ENCODE results near the gene PARL. TPM values are rescaled to one million over a fixed set of nuclear protein-coding genes. Genes with fewer than 3 reads are reported as not detected.

The PARL gene
- total and polyA plus RNA-seq, 2 donors (not counting 3 experiments of a cell fraction or from before 2014, with no cell fraction given), result 38.8 to 48.1 TPM

DNA sequence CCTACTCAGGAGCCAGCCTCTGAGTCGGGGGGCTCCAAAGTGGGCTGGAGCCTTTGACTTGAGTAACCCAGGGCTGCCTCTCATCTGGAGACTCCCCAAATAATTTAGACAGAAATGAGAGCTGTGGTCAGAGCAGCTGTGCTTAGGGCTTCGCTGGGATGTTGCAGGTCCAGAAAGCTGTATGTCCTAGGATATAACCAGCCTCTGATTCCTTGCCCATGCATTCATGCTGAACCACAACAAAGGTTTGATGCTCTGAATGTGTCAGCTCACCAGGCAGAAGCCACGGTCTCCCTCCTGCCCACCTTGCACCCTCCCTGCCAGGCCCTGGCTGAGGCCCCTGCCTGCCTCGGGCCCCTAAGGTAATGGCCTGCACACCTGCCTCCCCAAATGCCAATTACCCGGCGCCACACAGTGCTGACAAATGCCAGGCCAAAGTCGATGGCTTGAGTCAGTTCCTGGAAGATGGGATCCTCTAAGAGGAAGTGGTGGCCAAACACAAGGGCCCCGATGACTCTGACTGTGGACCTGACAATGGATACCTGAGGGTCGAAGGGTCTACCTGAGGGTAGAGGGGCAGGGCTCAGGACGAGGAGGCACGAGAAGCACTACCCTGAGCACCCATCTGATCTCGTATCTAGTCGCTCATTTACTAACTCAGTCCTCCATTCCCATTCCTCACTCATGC is 21.7 kb upstream of the PARL start:
- Histone ChIP-seq H3K79me2 (ENCODE audit: control insufficient read depth, insufficient read depth, low read length) (no peaks in the 10 kb centered on the region), H3K4me2 (ENCODE audit: insufficient read depth, low read length) (no peak overlapping the region), H3K4me1 (ENCODE audit: control insufficient read depth, extremely low read depth, insufficient read depth, low read length) (no peaks in the 10 kb centered on the region), H3K27ac (ENCODE audit: insufficient read depth, low read depth, low read length) (no peak overlapping the region), H3K9me3 (replicated peaks; ENCODE audit: control insufficient read depth, insufficient read depth, low read length) (no peaks in the 10 kb centered on the region), H4K20me1 (replicated peaks; ENCODE audit: control insufficient read depth, extremely low read depth, insufficient read depth, low read length) (no peaks in the 10 kb centered on the region), H3K9ac (replicated peaks; ENCODE audit: extremely low read depth, insufficient read depth, low read length) (no peak overlapping the region), H3K4me3 (replicated peaks in 1 of 3; ENCODE audit: insufficient read depth in 1 of 3, low read depth in 1 of 3, low read length in 3 of 3) (no peak overlapping the region), H3K36me3 (ENCODE audit: control insufficient read depth in 2 of 2, extremely low read depth in 1 of 2, insufficient read depth in 2 of 2, low read length in 2 of 2) (no peaks in the 10 kb centered on the region), H2AFZ (ENCODE audit: low read depth, low read length) (no peak overlapping the region), H3K27me3 (ENCODE audit: control insufficient read depth in 2 of 2, insufficient read depth in 2 of 2, low read length in 2 of 2) (no peaks in the 10 kb centered on the region), H3K9me1 (replicated peaks; ENCODE audit: control insufficient read depth, extremely low read depth, insufficient read depth, low read length) (no peaks in the 10 kb centered on the region)
- TF ChIP-seq EZH2 (IDR thresholded peaks at IDR 0.05; ENCODE audit: borderline replicate concordance, low read depth, low read length, severe bottlenecking) (no peak), GATA2 (IDR thresholded peaks at IDR 0.05; ENCODE audit: insufficient read depth, insufficient read length, low read depth, low read length) (no peak), POLR2A (IDR thresholded peaks at IDR 0.05; ENCODE audit: low read depth, low read length) (no peak), POLR2AphosphoS5 (IDR thresholded peaks at IDR 0.05; ENCODE audit: insufficient read depth, low read depth, low read length) (no peak), MYC (IDR thresholded peaks at IDR 0.05; ENCODE audit: low read depth, low read length) (no peak), JUN (IDR thresholded peaks at IDR 0.05; ENCODE audit: borderline replicate concordance, insufficient read depth, insufficient read length, low read depth) (no peak), FOS (IDR thresholded peaks at IDR 0.05; ENCODE audit: borderline replicate concordance, insufficient read depth, low read length) (no peak)
- TF ChIP-seq, protein P1, sequence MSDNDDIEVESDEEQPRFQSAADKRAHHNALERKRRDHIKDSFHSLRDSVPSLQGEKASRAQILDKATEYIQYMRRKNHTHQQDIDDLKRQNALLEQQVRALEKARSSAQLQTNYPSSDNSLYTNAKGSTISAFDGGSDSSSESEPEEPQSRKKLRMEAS (IDR thresholded peaks at IDR 0.05; ENCODE audit: insufficient read depth, insufficient read length), result no peak
- TF ChIP-seq, protein P2, sequence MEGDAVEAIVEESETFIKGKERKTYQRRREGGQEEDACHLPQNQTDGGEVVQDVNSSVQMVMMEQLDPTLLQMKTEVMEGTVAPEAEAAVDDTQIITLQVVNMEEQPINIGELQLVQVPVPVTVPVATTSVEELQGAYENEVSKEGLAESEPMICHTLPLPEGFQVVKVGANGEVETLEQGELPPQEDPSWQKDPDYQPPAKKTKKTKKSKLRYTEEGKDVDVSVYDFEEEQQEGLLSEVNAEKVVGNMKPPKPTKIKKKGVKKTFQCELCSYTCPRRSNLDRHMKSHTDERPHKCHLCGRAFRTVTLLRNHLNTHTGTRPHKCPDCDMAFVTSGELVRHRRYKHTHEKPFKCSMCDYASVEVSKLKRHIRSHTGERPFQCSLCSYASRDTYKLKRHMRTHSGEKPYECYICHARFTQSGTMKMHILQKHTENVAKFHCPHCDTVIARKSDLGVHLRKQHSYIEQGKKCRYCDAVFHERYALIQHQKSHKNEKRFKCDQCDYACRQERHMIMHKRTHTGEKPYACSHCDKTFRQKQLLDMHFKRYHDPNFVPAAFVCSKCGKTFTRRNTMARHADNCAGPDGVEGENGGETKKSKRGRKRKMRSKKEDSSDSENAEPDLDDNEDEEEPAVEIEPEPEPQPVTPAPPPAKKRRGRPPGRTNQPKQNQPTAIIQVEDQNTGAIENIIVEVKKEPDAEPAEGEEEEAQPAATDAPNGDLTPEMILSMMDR (IDR thresholded peaks at IDR 0.05; ENCODE audit: extremely low read depth in 1 of 2, insufficient read depth in 1 of 2, low read depth in 1 of 2, low read length in 2 of 2), result no peak
- no TSS peak for BruUV-seq (replicated peaks)
- no peak for DNase-seq (ENCODE audit: low read depth, low spot score)
- intact Hi-C loops (cut with micrococcal nuclease), result no loop called here
- ChIA-PET CTCF (interaction anchor here (1.0 to 2.8 kb wide), 3 partner anchors 10 to 383 kb away, joined by 3 to 18 read pairs (median 10); partner anchors contain the start of gene PARL), POLR2A (no interaction called here)
- no peak for FAIRE-seq
- dilution Hi-C loops (cut with MboI; ENCODE audit: extremely low pct_ligation_motif_present, low sequenced_read_pairs), result no loop called here

All from endothelial cell of umbilical vein (primary cell).